ENCODE results near the gene MTM1. TPM values are rescaled to one million over a fixed set of nuclear protein-coding genes. Genes with fewer than 3 reads are reported as not detected.
A peak's percentile ranks its signal among the peaks of the same experiment; 100 is the strongest.

Gene MTM1
- total and polyA plus RNA-seq, 2 donors (not counting 1 experiment from before 2014, with no cell fraction given), result 8.7 to 29.8 TPM

GRCh38 chrX:150602743-150603142, 34.3 kb downstream of the MTM1 start:
- ATAC-seq (ENCODE audit: low read depth), result no peak
- ChIA-PET CTCF (interaction anchor here (1.7 kb wide), 1 partner anchor 153 kb away, joined by 3 read pairs; no protein-coding TSS in a partner anchor), POLR2A (no interaction called here)
- Mint-ChIP-seq H3K4me3 (no peak overlapping the region), H3K9me3 (ENCODE audit: insufficient read depth) (no peaks in the 10 kb centered on the region), H3K27ac (no peak overlapping the region), H3K27me3 (no peaks in the 10 kb centered on the region), H3K4me1 (peaks cover 3% of the 10 kb centered on the region)
- Histone ChIP-seq H3K9ac (ENCODE audit: low read length) (no peak overlapping the region), H3K79me2 (ENCODE audit: control insufficient read depth, insufficient read depth, low read length) (no peaks in the 10 kb centered on the region), H2AFZ (ENCODE audit: insufficient read depth, low read depth, low read length, poor library complexity, severe bottlenecking) (no peak overlapping the region), H3K36me3 (replicated peaks in 1 of 2; ENCODE audit: control extremely low read depth in 1 of 2, control insufficient read depth in 1 of 2, extremely low read depth in 1 of 2, insufficient read depth in 2 of 2, low read length in 1 of 2) (peaks cover 0 to 51% of the 10 kb centered on the region in 2 experiments), H3K27ac (ENCODE audit: low read length in 2 of 2) (no peak overlapping the region), H4K20me1 (ENCODE audit: control insufficient read depth, insufficient read depth, low read length, poor library complexity, severe bottlenecking) (no peaks in the 10 kb centered on the region), H3K4me3 (ENCODE audit: control extremely low read depth in 1 of 5, extremely low read depth in 1 of 5, insufficient read depth in 1 of 5, low read depth in 2 of 5, low read length in 4 of 5) (no peak overlapping the region), H3K4me1 (ENCODE audit: control insufficient read depth in 2 of 2, insufficient read depth in 2 of 2, low read length in 2 of 2) (no peaks in the 10 kb centered on the region), H3K4me2 (replicated peaks; ENCODE audit: low read depth, low read length, poor library complexity, severe bottlenecking) (no peak overlapping the region), H3K9me3 (ENCODE audit: control extremely low read depth in 1 of 3, control insufficient read depth in 2 of 3, insufficient read depth in 1 of 3, low read length in 2 of 3) (no peaks in the 10 kb centered on the region), H3K27me3 (replicated peaks in 1 of 4; ENCODE audit: control extremely low read depth in 1 of 4, control insufficient read depth in 3 of 4, insufficient read depth in 4 of 4, low read length in 3 of 4) (no peaks in the 10 kb centered on the region)
- WGBS (ENCODE audit: insufficient coverage), result 100% methylated on average over 2 of the region's 3 CpGs
- TF ChIP-seq CTCF (IDR thresholded peaks at IDR 0.05), result no peak
- TF ChIP-seq EZH2 (IDR thresholded peaks at IDR 0.05; ENCODE audit: borderline replicate concordance, insufficient read depth, low read depth, low read length, poor library complexity, severe bottlenecking), result no peak
- no peak for DNase-seq
- intact Hi-C loops (cut with micrococcal nuclease), result no loop called here

DNA sequence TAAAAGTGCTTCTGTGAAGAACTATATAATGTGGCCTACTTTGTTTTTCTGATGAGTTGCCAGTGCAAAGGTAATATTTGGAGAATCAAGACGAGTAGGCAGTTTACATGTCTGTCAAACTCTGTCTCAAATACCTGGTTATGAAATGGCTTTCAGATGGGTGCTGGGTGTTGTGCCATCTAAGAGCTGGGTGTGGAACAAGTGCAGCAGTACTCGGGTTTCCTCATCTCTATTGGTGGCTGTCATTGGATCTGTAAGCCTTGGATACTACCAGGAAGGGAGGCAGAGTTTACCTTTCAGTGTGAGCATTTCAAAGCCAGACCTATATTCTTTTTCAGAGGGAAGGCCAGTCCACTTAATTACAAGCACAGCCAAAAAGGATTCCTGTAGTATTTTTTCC, 37.2 kb downstream of the MTM1 start:
- Histone ChIP-seq H3K9ac (ENCODE audit: low read length) (no peak overlapping the region), H3K4me1 (ENCODE audit: control insufficient read depth in 2 of 2, insufficient read depth in 2 of 2, low read length in 2 of 2) (no peaks in the 10 kb centered on the region), H4K20me1 (ENCODE audit: control insufficient read depth, insufficient read depth, low read length, poor library complexity, severe bottlenecking) (no peaks in the 10 kb centered on the region), H3K79me2 (ENCODE audit: control insufficient read depth, insufficient read depth, low read length) (no peaks in the 10 kb centered on the region), H3K4me3 (ENCODE audit: control extremely low read depth in 1 of 5, extremely low read depth in 1 of 5, insufficient read depth in 1 of 5, low read depth in 2 of 5, low read length in 4 of 5) (no peak overlapping the region), H2AFZ (ENCODE audit: insufficient read depth, low read depth, low read length, poor library complexity, severe bottlenecking) (no peak overlapping the region), H3K4me2 (replicated peaks; ENCODE audit: low read depth, low read length, poor library complexity, severe bottlenecking) (no peak overlapping the region), H3K27me3 (replicated peaks in 1 of 4; ENCODE audit: control extremely low read depth in 1 of 4, control insufficient read depth in 3 of 4, insufficient read depth in 4 of 4, low read length in 3 of 4) (no peaks in the 10 kb centered on the region), H3K27ac (ENCODE audit: low read length in 2 of 2) (no peak overlapping the region), H3K36me3 (replicated peaks in 1 of 2; ENCODE audit: control extremely low read depth in 1 of 2, control insufficient read depth in 1 of 2, extremely low read depth in 1 of 2, insufficient read depth in 2 of 2, low read length in 1 of 2) (peaks cover 0 to 46% of the 10 kb centered on the region in 2 experiments), H3K9me3 (ENCODE audit: control extremely low read depth in 1 of 3, control insufficient read depth in 2 of 3, insufficient read depth in 1 of 3, low read length in 2 of 3) (no peaks in the 10 kb centered on the region)
- peaks cover 3% of the 10 kb centered on the region for H3K4me1 Mint-ChIP-seq
- no peak for TF ChIP-seq EZH2 (IDR thresholded peaks at IDR 0.05; ENCODE audit: borderline replicate concordance, insufficient read depth, low read depth, low read length, poor library complexity, severe bottlenecking)
- no peak for TF ChIP-seq CTCF (IDR thresholded peaks at IDR 0.05)
- H3K27ac Mint-ChIP-seq, result peak overlapping the region; percentile 37
- DNase-seq (no peak), ATAC-seq (ENCODE audit: low read depth) (no peak)
- no peaks in the 10 kb centered on the region for H3K27me3 Mint-ChIP-seq
- ChIA-PET POLR2A (no interaction called here), CTCF (no interaction called here)
- intact Hi-C loops (cut with micrococcal nuclease), result no loop called here
- WGBS (ENCODE audit: insufficient coverage), result 100% methylated on average over 1 of the region's 2 CpGs
- no peaks in the 10 kb centered on the region for H3K9me3 Mint-ChIP-seq (ENCODE audit: insufficient read depth)
- no peak overlapping the region for H3K4me3 Mint-ChIP-seq

All from B cell (primary cell).